OCI-LY3 (cell line): ENCODE data around the gene CHRNA9.
A peak's percentile ranks its signal among the peaks of the same experiment; 100 is the strongest.

ENCODE experiments used
- H2AFZ ChIP-seq: fragments of 200-600, 300-600 bp; shearing (Covaris generic); 2 replicates; pipeline ENCODE4 v1.6.0; 2014; ENCODE audit warnings: antibody characterized with exemption, low read depth, low read length
- H3K27ac ChIP-seq: fragments of 200-600, 300-600 bp; sonication (generic); 2 replicates; pipeline ENCODE4 v1.5.1; 2014; ENCODE audit warnings: mild to moderate bottlenecking, low read length, moderate library complexity, mixed read lengths
- H3K27me3 ChIP-seq: fragments of 200-600, 300-600 bp; sonication (generic); 2 replicates; pipeline ENCODE4 v1.6.1; 2014; ENCODE audit warnings: low read depth, low read length, mixed read lengths
- H3K36me3 ChIP-seq: fragments of 200-600, 300-600 bp; sonication (generic); replicated peaks from 2 replicates; pipeline ENCODE3; 2014; ENCODE audit warnings: low read depth, low read length, mixed read lengths
- H3K4me1 ChIP-seq: fragments of 300-600, 200-600 bp; sonication (generic); 2 replicates; pipeline ENCODE4 v1.6.1; 2014; ENCODE audit warnings: low read length, mixed read lengths
- H3K4me2 ChIP-seq: fragments of 200-600, 300-600 bp; sonication (generic); 2 replicates; pipeline ENCODE4 v1.6.1; 2014; ENCODE audit warnings: low read length, mixed read lengths
- H3K4me3 ChIP-seq: fragments of 300-600, 200-600 bp; sonication (generic); 2 replicates; pipeline ENCODE4 v1.5.1; 2014; ENCODE audit warnings: antibody characterized with exemption, mild to moderate bottlenecking, low read length, moderate library complexity
- H3K79me2 ChIP-seq: fragments of 300-600, 200-600 bp; shearing (Covaris generic); 2 replicates; pipeline ENCODE4 v1.6.1; 2014; ENCODE audit warnings: mild to moderate bottlenecking, low read length, mixed read lengths
- H3K9ac ChIP-seq: fragments of 300-600, 200-600 bp; shearing (Covaris generic); 2 replicates; pipeline ENCODE4 v1.6.0; 2014; ENCODE audit warnings: mild to moderate bottlenecking, low read length, moderate library complexity
- H3K9me3 ChIP-seq: fragments of 200-600, 300-600 bp; shearing (Covaris generic); 2 replicates; pipeline ENCODE4 v1.6.1; 2014; ENCODE audit warnings: low read length, mixed read lengths; ENCODE audit not compliant: insufficient read depth
- H4K20me1 ChIP-seq: fragments of 200-600, 300-600 bp; sonication (generic); 2 replicates; pipeline ENCODE4 v1.6.1; 2016; ENCODE audit warnings: low read length, mixed read lengths; ENCODE audit not compliant: insufficient read depth
- CTCF ChIP-seq: fragments of 200-600, 300-600 bp; sonication (generic); IDR thresholded peaks from 2 replicates; pipeline ENCODE4 v1.5.1; 2014; ENCODE audit warnings: antibody characterized with exemption, low read length, low read depth
- EZH2phosphoT487 ChIP-seq: fragments of 200-600 bp; shearing (Covaris generic); IDR thresholded peaks from 2 replicates; pipeline ENCODE4 v1.6.1; 2018; ENCODE audit warnings: antibody characterized with exemption, mixed run types, low read depth

The CHRNA9 gene

GRCh38 chr4:40363945-40364344, 28.8 kb downstream of the CHRNA9 start:
- TF ChIP-seq EZH2phosphoT487 = no peak
- TF ChIP-seq CTCF = no peak
- no peak overlapping the region for H3K27ac ChIP-seq
- no peaks in the 10 kb centered on the region for H3K27me3 ChIP-seq
- H3K4me2 ChIP-seq = no peak overlapping the region
- no peak overlapping the region for H2AFZ ChIP-seq
- H3K79me2 ChIP-seq = no peaks in the 10 kb centered on the region
- H4K20me1 ChIP-seq = no peaks in the 10 kb centered on the region
- no peaks in the 10 kb centered on the region for H3K36me3 ChIP-seq
- H3K4me1 ChIP-seq = peaks cover 4% of the 10 kb centered on the region; the same call in 1 of the 2 replicates
- no peaks in the 10 kb centered on the region for H3K9me3 ChIP-seq
- H3K9ac ChIP-seq = no peak overlapping the region
- H3K4me3 ChIP-seq = no peak overlapping the region

- H2AFZ ChIP-seq = no peak overlapping the region
- TF ChIP-seq CTCF (no peak), EZH2phosphoT487 (no peak)
- H4K20me1 ChIP-seq = no peaks in the 10 kb centered on the region
- no peaks in the 10 kb centered on the region for H3K9me3 ChIP-seq
- H3K79me2 ChIP-seq = no peaks in the 10 kb centered on the region
- no peak overlapping the region for H3K4me2 ChIP-seq
- no peak overlapping the region for H3K27ac ChIP-seq
- no peaks in the 10 kb centered on the region for H3K36me3 ChIP-seq
- peaks cover 4% of the 10 kb centered on the region; the same call in 1 of the 2 replicates for H3K4me1 ChIP-seq
- no peaks in the 10 kb centered on the region for H3K27me3 ChIP-seq
- H3K4me3 ChIP-seq = no peak overlapping the region
- no peak overlapping the region for H3K9ac ChIP-seq
Measured at GRCh38 chr4:40365766-40366165, 30.6 kb downstream of the CHRNA9 start.

- Histone ChIP-seq H2AFZ (no peak overlapping the region), H3K27ac (no peak overlapping the region), H3K4me3 (no peak overlapping the region), H3K4me2 (no peak overlapping the region), H3K27me3 (no peaks in the 10 kb centered on the region), H3K9ac (no peak overlapping the region), H4K20me1 (no peaks in the 10 kb centered on the region), H3K4me1 (peaks cover 4% of the 10 kb centered on the region; the same call in 1 of the 2 replicates), H3K36me3 (no peaks in the 10 kb centered on the region), H3K79me2 (no peaks in the 10 kb centered on the region), H3K9me3 (no peaks in the 10 kb centered on the region)
- TF ChIP-seq EZH2phosphoT487 (no peak), CTCF (no peak)
Measured at GRCh38 chr4:40367451-40367850, 32.3 kb downstream of the CHRNA9 start.

- no peak overlapping the region for H3K4me2 ChIP-seq
- no peaks in the 10 kb centered on the region for H3K36me3 ChIP-seq
Measured at GRCh38 chr4:40369437-40370274, 34.5 kb downstream of the CHRNA9 start.

More at GRCh38 chr4:40369437-40370274, 34.5 kb downstream of the CHRNA9 start:
- Histone ChIP-seq H4K20me1 (no peaks in the 10 kb centered on the region), H3K4me1 (peaks cover 4% of the 10 kb centered on the region; the same call in 1 of the 2 replicates), H3K9me3 (no peaks in the 10 kb centered on the region), H3K79me2 (no peaks in the 10 kb centered on the region), H3K27me3 (no peaks in the 10 kb centered on the region), H2AFZ (no peak overlapping the region), H3K4me3 (no peak overlapping the region), H3K27ac (no peak overlapping the region), H3K9ac (no peak overlapping the region)
- peak; percentile 36 for TF ChIP-seq CTCF
- TF ChIP-seq EZH2phosphoT487 = no peak
